GM18505 (cell line): ENCODE measurements around the gene SERAC1.

Source experiments
- ATAC-seq: cut with Tn5 transposase; IDR thresholded peaks from one replicate; pipeline ENCODE4 v1.9.1; 2021; ENCODE audit not compliant: unreplicated experiment
- POLR2A ChIP-seq: IDR thresholded peaks from 4 replicates; pipeline ENCODE4 v1.6.1; 2011; ENCODE audit warnings: borderline replicate concordance; ENCODE audit not compliant: insufficient read depth, insufficient read length; ENCODE audit errors: extremely low read depth

The SERAC1 gene

GRCh38 chr6:158125271-158125670 is 42.8 kb downstream of the SERAC1 start:
- no peak for ATAC-seq
- TF ChIP-seq POLR2A, result no peak

DNA sequence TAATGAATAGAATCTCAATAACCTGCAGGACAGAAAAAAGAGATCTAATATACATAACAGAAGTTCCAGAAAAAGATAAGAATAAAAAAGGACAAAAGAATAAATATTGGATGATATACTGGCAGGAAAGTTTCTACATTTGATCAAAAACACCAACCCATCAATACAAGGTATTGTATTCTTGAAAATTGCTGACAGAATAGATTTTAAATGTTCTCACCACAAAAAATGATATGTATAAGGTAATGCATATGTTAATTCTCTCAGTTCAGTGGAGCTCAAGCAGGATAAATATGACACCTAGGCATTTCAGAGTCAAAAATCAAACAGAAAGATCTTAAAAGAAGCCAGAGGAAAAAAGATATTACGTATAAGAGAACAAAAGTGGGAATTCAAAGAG is 43.8 kb downstream of the SERAC1 start:
- ATAC-seq, result no peak
- TF ChIP-seq POLR2A, result no peak

GRCh38 chr6:158122048-158122447 is 46.0 kb downstream of the SERAC1 start:
- ATAC-seq, result no peak
- TF ChIP-seq POLR2A, result no peak

GRCh38 chr6:158121335-158121734 is 46.7 kb downstream of the SERAC1 start:
- TF ChIP-seq POLR2A, result no peak
- ATAC-seq, result no peak

- no peak for TF ChIP-seq POLR2A
- no peak for ATAC-seq
Measured at GRCh38 chr6:158118886-158119285, 49.2 kb downstream of the SERAC1 start.

DNA sequence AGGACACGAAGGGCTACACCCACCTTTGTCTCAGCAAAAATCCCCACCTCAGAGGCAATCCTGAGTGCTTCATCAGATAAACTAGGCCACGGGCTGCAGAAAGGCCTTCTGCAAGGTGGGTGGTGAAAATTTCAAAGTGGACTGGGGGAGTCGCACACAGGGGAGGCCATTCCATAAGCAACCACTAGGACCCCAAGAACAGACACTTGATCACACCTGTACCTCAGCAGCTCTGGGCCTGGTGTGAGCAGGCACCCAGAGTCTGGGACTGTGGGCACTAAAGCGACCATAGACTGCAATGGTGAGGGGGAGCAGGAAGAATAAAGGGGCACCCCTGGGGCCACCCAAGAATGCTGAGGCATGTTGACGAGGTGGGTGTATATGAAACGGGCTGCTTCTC is 52.6 kb downstream of the SERAC1 start:
- ATAC-seq, result no peak
- no peak for TF ChIP-seq POLR2A

DNA sequence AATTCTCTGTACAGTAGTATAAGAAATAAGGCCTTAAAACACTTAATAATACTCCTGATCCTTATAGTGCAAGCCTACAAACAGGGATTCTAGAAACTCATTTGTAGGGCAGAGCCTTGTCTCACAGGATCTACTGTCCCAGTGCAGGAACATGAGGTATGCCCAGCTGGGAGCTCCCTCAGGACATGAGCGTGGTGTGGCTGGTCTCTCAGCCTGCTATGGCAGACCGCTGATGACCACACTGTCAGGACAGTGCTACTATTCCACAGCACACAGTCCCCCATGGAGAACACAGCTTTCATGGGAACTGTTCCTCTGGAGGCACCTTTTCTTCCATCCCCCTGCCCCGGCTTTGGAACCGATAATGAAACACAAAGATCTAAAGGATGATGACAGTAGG is 53.0 kb downstream of the SERAC1 start:
- ATAC-seq, result no peak
- TF ChIP-seq POLR2A, result no peak

DNA sequence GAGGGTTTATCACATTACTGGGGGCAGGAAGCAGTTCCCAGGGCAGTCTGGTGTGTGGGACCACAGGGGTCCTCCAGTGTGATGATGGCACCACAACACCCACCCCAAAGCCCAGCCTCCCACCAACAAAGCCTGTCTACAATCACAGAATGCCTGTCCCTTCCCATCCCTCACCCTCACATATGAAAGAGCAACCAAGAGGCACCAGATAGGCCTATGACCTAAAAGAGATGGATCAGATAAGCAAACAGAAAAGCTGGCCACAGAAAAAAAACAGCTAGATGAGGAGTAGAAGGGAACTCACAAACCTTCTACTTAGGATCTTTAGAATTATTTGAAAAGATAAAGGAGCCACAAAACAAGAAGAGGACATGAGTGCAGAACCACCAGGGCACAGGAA is 54.3 kb downstream of the SERAC1 start:
- no peak for ATAC-seq
- no peak for TF ChIP-seq POLR2A

- ATAC-seq, result no peak
- no peak for TF ChIP-seq POLR2A
Measured at GRCh38 chr6:158111987-158112386, 56.1 kb downstream of the SERAC1 start.

- no peak for TF ChIP-seq POLR2A
- no peak for ATAC-seq
Measured at GRCh38 chr6:158110986-158111385, 57.1 kb downstream of the SERAC1 start.

DNA sequence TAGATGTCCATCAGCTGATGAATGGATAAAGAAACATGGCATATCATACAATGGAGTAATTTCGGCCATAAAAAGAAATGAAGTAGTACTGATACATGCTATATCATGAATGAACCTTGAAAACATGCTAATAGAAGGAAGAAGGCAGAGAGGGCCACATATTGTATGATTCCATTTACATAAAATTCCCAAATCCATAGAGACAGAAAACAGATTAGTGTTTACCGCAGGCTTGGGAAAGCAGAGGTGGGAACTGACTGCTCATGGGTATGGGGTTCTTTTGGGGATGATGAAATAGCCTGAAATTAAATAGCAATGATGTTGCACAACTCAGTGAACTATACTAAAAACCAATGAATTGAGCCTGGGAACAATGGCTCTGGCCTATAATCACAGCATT is 58.3 kb downstream of the SERAC1 start:
- no peak for ATAC-seq
- no peak for TF ChIP-seq POLR2A

- TF ChIP-seq POLR2A, result no peak
- no peak for ATAC-seq
Measured at GRCh38 chr6:158104696-158105095, 63.4 kb downstream of the SERAC1 start.

GRCh38 chr6:158103228-158103627 is 64.8 kb downstream of the SERAC1 start:
- no peak for TF ChIP-seq POLR2A
- no peak for ATAC-seq

DNA sequence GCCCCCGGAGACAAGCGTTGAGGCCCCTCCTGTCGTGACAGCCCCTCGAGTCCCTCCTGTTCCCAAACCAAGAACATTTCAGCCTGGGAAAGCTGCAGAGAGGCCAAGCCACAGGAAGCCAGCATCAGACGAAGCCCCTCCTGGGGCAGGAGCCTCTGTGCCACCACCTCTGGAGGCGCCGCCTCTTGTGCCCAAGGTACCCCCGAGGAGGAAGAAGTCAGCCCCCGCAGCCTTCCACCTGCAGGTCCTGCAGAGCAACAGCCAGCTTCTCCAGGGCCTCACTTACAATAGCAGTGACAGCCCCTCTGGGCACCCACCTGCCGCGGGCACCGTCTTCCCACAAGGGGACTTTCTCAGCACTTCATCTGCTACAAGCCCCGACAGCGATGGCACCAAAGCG is 72.4 kb downstream of the SERAC1 start:
- no peak for TF ChIP-seq POLR2A
- ATAC-seq, result no peak

GRCh38 chr6:158095031-158095430 is 73.0 kb downstream of the SERAC1 start:
- no peak for TF ChIP-seq POLR2A
- ATAC-seq, result no peak
